GM23338 (cell line): ENCODE results near the gene TTC21B. TPM values are rescaled to one million over a fixed set of nuclear protein-coding genes. Genes with fewer than 3 reads are reported as not detected.

Experiments
- ATAC-seq: fragments of 200-7000 bp; cut with Tn5 transposase; 3 replicates; pipeline ENCODE4 v1.9.1; 2020
- DNase-seq: peaks from one replicate; pipeline ENCODE4 v3.0.0-alpha.2; 2015; ENCODE audit warnings: low spot score
- H2AFZ ChIP-seq: fragments of 200-600 bp; sonication (generic); 2 replicates; pipeline ENCODE4 v1.8.0; 2016; ENCODE audit warnings: antibody characterized with exemption, mild to moderate bottlenecking, moderate library complexity
- H3F3A ChIP-seq: fragments of 200-600 bp; sonication (generic); replicated peaks from 2 replicates; pipeline ENCODE4 v1.8.0; 2017; ENCODE audit warnings: antibody characterized with exemption, mixed run types, low read depth
- H3K27ac ChIP-seq: fragments of 200-600 bp; sonication (generic); 2 replicates; pipeline ENCODE4 v1.6.1; 2016; ENCODE audit warnings: low read depth
- H3K27me3 ChIP-seq: fragments of 200-600 bp; sonication (generic); 2 replicates; pipeline ENCODE4 v1.8.0; 2016; ENCODE audit warnings: mild to moderate bottlenecking, mixed run types, moderate library complexity; ENCODE audit not compliant: insufficient read depth
- H3K36me3 ChIP-seq: fragments of 200-600 bp; sonication (generic); 2 replicates; pipeline ENCODE4 v1.8.0; 2016; ENCODE audit warnings: mild to moderate bottlenecking; ENCODE audit not compliant: insufficient read depth
- H3K4me1 ChIP-seq: fragments of 200-600 bp; sonication (generic); 2 replicates; pipeline ENCODE4 v1.8.0; 2016; ENCODE audit warnings: mild to moderate bottlenecking, moderate library complexity; ENCODE audit not compliant: insufficient read depth
- H3K4me2 ChIP-seq: fragments of 200-600 bp; sonication (generic); 2 replicates; pipeline ENCODE4 v1.7.1; 2017; ENCODE audit warnings: mixed run types
- H3K4me3 ChIP-seq: fragments of 200-600 bp; sonication (generic); 2 replicates; pipeline ENCODE4 v1.6.1; 2016; ENCODE audit warnings: mixed run types
- H3K79me2 ChIP-seq: fragments of 200-600 bp; sonication (generic); replicated peaks from 2 replicates; pipeline ENCODE4 v1.8.0; 2017; ENCODE audit warnings: mild to moderate bottlenecking; ENCODE audit not compliant: insufficient read depth
- H3K9me2 ChIP-seq: fragments of 200-600 bp; sonication (generic); 2 replicates; pipeline ENCODE4 v1.8.0; 2017; ENCODE audit not compliant: insufficient read depth
- H4K20me1 ChIP-seq: fragments of 200-600 bp; sonication (generic); replicated peaks from 2 replicates; pipeline ENCODE4 v1.8.0; 2017; ENCODE audit warnings: mild to moderate bottlenecking; ENCODE audit not compliant: insufficient read depth
- H3K27ac Mint-ChIP-seq: 2 replicates; pipeline ENCODE4 v1.8.0; 2020; ENCODE audit warnings: inconsistent platforms, mild to moderate bottlenecking, moderate library complexity, mixed read lengths
- H3K27me3 Mint-ChIP-seq: 3 replicates; pipeline ENCODE4 v1.8.0; 2022; ENCODE audit warnings: low read depth, mild to moderate bottlenecking, moderate library complexity, mixed read lengths, inconsistent platforms; ENCODE audit not compliant: insufficient read depth, poor library complexity
- H3K36me3 Mint-ChIP-seq: 3 replicates; pipeline ENCODE4 v1.8.0; 2021; ENCODE audit warnings: low read depth, mild to moderate bottlenecking, inconsistent platforms, moderate library complexity, mixed read lengths
- H3K4me1 Mint-ChIP-seq: 3 replicates; pipeline ENCODE4 v1.8.0; 2020; ENCODE audit warnings: mild to moderate bottlenecking, inconsistent platforms, mixed read lengths
- H3K4me3 Mint-ChIP-seq: 3 replicates; pipeline ENCODE4 v1.8.0; 2021; ENCODE audit warnings: moderate library complexity, mild to moderate bottlenecking, inconsistent platforms, mixed read lengths
- H3K9me3 Mint-ChIP-seq: 3 replicates; pipeline ENCODE4 v1.8.0; 2020; ENCODE audit warnings: moderate library complexity, mild to moderate bottlenecking, inconsistent platforms, mixed read lengths
- CREB1 ChIP-seq: fragments of 250-450 bp; sonication (Bioruptor Pico); IDR thresholded peaks from 2 replicates; pipeline ENCODE4 v1.5.0; 2020; ENCODE audit warnings: low read depth, mild to moderate bottlenecking, moderate library complexity
- CTCF ChIP-seq, 2 experiments: fragments of 200-600 bp in 1 of 2; sonication (generic) in 1 of 2; conservative IDR thresholded peaks; 2 replicates each; pipeline versions ENCODE4 v1.5.1 to v1.6.1; 2016 to 2017; ENCODE audit warnings: antibody characterized with exemption in 2 of 2, low read depth in 2 of 2, mild to moderate bottlenecking in 2 of 2, moderate library complexity in 1 of 2
- EZH2 ChIP-seq: fragments of 200-600 bp; sonication (generic); IDR thresholded peaks from one replicate; pipeline ENCODE4 v1.8.0; 2017; ENCODE audit warnings: antibody characterized with exemption, mild to moderate bottlenecking, low read depth; ENCODE audit not compliant: unreplicated experiment
- JUNB ChIP-seq: IDR thresholded peaks from one replicate; pipeline ENCODE4 v1.6.1; 2016; ENCODE audit warnings: antibody characterized with exemption; ENCODE audit not compliant: unreplicated experiment
- NANOG ChIP-seq: IDR thresholded peaks from 2 replicates; pipeline ENCODE4 v1.6.1; 2016; ENCODE audit warnings: antibody characterized with exemption, borderline replicate concordance
- POLR2AphosphoS5 ChIP-seq: IDR thresholded peaks from 2 replicates; pipeline ENCODE4 v1.6.1; 2016; ENCODE audit warnings: antibody characterized with exemption, low read depth
- REST ChIP-seq: IDR thresholded peaks from one replicate; pipeline ENCODE4 v1.6.1; 2018; ENCODE audit warnings: antibody characterized with exemption; ENCODE audit not compliant: unreplicated experiment
- STAT1 ChIP-seq: IDR thresholded peaks from one replicate; pipeline ENCODE4 v1.6.1; 2016; ENCODE audit warnings: antibody characterized with exemption; ENCODE audit not compliant: unreplicated experiment
- ZNF114 ChIP-seq: fragments of 250-450 bp; sonication (Bioruptor Pico); IDR thresholded peaks from 2 replicates; pipeline ENCODE4 v1.5.0; 2020; ENCODE audit warnings: mild to moderate bottlenecking, moderate library complexity
- ZNF331 ChIP-seq: fragments of 250-450 bp; sonication (Bioruptor Pico); IDR thresholded peaks from 2 replicates; pipeline ENCODE4 v1.5.0; 2020; ENCODE audit warnings: low read depth, mild to moderate bottlenecking, moderate library complexity
- ZNF462 ChIP-seq: fragments of 250-450 bp; sonication (Bioruptor Pico); IDR thresholded peaks from 2 replicates; pipeline ENCODE4 v1.5.0; 2020; ENCODE audit warnings: mild to moderate bottlenecking, moderate library complexity
- polyA plus RNA-seq: library from polyadenylated mRNA; unstranded; fragments of >200 nt; fragmentation: Nextera tagmentation; extraction: Ambion mirVana; gene quantifications from 2 replicates; pipeline ENCODE4 v1.2.1, GENCODE V29; 2016
- total RNA-seq: library from RNA; depleted of rRNA; stranded (reverse); fragments of >200 nt; shearing (Covaris generic); gene quantifications from 2 replicates; pipeline ENCODE4 v1.2.3, GENCODE V29; 2014

Gene TTC21B
- total and polyA plus RNA-seq, 2 experiments from 2014 or later, result 10.1 to 32.8 TPM

- Mint-ChIP-seq H3K36me3 (peaks cover 11% of the 10 kb centered on the region), H3K27ac (no peak overlapping the region), H3K4me3 (no peak overlapping the region), H3K4me1 (no peaks in the 10 kb centered on the region), H3K9me3 (no peaks in the 10 kb centered on the region), H3K27me3 (no peaks in the 10 kb centered on the region)
- H2AFZ ChIP-seq, result no peak overlapping the region
- TF ChIP-seq CTCF (conservative IDR thresholded peaks at IDR 0.05; ENCODE audit: low read depth in 2 of 2) (no peak), ZNF462 (no peak), CREB1 (CRISPR knock-in tag) (no peak), ZNF114 (no peak), JUNB (no peak), POLR2AphosphoS5 (no peak), NANOG (no peak), ZNF331 (no peak), REST (no peak), EZH2 (no peak), STAT1 (no peak)
- no peaks in the 10 kb centered on the region for H3F3A ChIP-seq
- H3K27ac ChIP-seq, result no peak overlapping the region
- no peaks in the 10 kb centered on the region for H3K9me2 ChIP-seq
- H4K20me1 ChIP-seq, result no peaks in the 10 kb centered on the region
- H3K4me1 ChIP-seq, result no peaks in the 10 kb centered on the region
- H3K4me3 ChIP-seq, result no peak overlapping the region
- no peak for ATAC-seq
- no peak for DNase-seq
- H3K4me2 ChIP-seq, result no peak overlapping the region
- no peaks in the 10 kb centered on the region for H3K27me3 ChIP-seq
- H3K79me2 ChIP-seq, result no peaks in the 10 kb centered on the region
- H3K36me3 ChIP-seq, result peaks cover 4% of the 10 kb centered on the region; the same call in 1 of the 2 replicates
Observed at GRCh38 chr2:165892526-165892925, 61.0 kb downstream of the TTC21B start.
